ENCODE data around the gene ATRN. TPM values are rescaled to one million over a fixed set of nuclear protein-coding genes. Genes with fewer than 3 reads are reported as not detected.
A peak's percentile ranks its signal among the peaks of the same experiment; 100 is the strongest.

ATRN gene
- total and polyA plus RNA-seq, 2 donors (not counting 1 experiment from before 2014, with no cell fraction given) = 5.8 to 19.5 TPM

- Histone ChIP-seq H3K9me3 (ENCODE audit: control extremely low read depth in 1 of 3, control insufficient read depth in 2 of 3, insufficient read depth in 1 of 3, low read length in 2 of 3) (no peaks in the 10 kb centered on the region), H3K4me1 (ENCODE audit: control insufficient read depth in 2 of 2, insufficient read depth in 2 of 2, low read length in 2 of 2) (peaks cover 25 to 35% of the 10 kb centered on the region in 2 donors), H3K79me2 (ENCODE audit: control insufficient read depth, insufficient read depth, low read length) (peaks cover 36% of the 10 kb centered on the region), H3K4me3 (ENCODE audit: control extremely low read depth in 1 of 5, extremely low read depth in 1 of 5, insufficient read depth in 1 of 5, low read depth in 2 of 5, low read length in 4 of 5) (peak overlapping the region; percentile 35 to 88 (median 72)), H2AFZ (ENCODE audit: insufficient read depth, low read depth, low read length, poor library complexity, severe bottlenecking) (peak overlapping the region; percentile 95), H3K9ac (ENCODE audit: low read length) (peak overlapping the region; percentile 87), H3K27me3 (replicated peaks in 1 of 4; ENCODE audit: control extremely low read depth in 1 of 4, control insufficient read depth in 3 of 4, insufficient read depth in 4 of 4, low read length in 3 of 4) (peaks cover 0 to 5% (median under 1%) of the 10 kb centered on the region in 4 experiments), H3K27ac (ENCODE audit: low read length in 2 of 2) (peak overlapping the region; percentile 46 to 72), H4K20me1 (ENCODE audit: control insufficient read depth, insufficient read depth, low read length, poor library complexity, severe bottlenecking) (peaks cover 19% of the 10 kb centered on the region), H3K36me3 (replicated peaks in 1 of 2; ENCODE audit: control extremely low read depth in 1 of 2, control insufficient read depth in 1 of 2, extremely low read depth in 1 of 2, insufficient read depth in 2 of 2, low read length in 1 of 2) (no peaks in the 10 kb centered on the region), H3K4me2 (replicated peaks; ENCODE audit: low read depth, low read length, poor library complexity, severe bottlenecking) (peak overlapping the region; percentile 98)
- peak overlapping the region; percentile 90 for H3K4me3 Mint-ChIP-seq
- TF ChIP-seq CTCF (IDR thresholded peaks at IDR 0.05) (no peak), EZH2 (IDR thresholded peaks at IDR 0.05; ENCODE audit: borderline replicate concordance, insufficient read depth, low read depth, low read length, poor library complexity, severe bottlenecking) (no peak)
- WGBS (ENCODE audit: insufficient coverage) = 68% methylated on average over 11 of the region's 13 CpGs
- H3K9me3 Mint-ChIP-seq (ENCODE audit: insufficient read depth) = no peaks in the 10 kb centered on the region
- H3K4me1 Mint-ChIP-seq = peaks cover 36% of the 10 kb centered on the region
- peak overlapping the region; percentile 88 for H3K27ac Mint-ChIP-seq
- CTCF ChIA-PET = interaction anchor here (1.1 to 1.6 kb wide), 2 partner anchors 62 to 63 kb away, joined by 3 to 4 read pairs; partner anchors contain the start of gene DNAAF9
- ATAC-seq (ENCODE audit: low read depth) (no peak), DNase-seq (no peak)
- POLR2A ChIA-PET = interaction anchor here (2.2 kb wide), 1 partner anchor 61 kb away, joined by 8 read pairs; no protein-coding TSS in a partner anchor
- H3K27me3 Mint-ChIP-seq = peaks cover 10% of the 10 kb centered on the region
- intact Hi-C loops (cut with micrococcal nuclease) = loop anchor here (1.0 to 10.0 kb wide), 5 partner anchors 62 to 1657 kb away; partner anchors contain the start of genes CDS2, GNRH2, LZTS3 and MRPS26
Measured at GRCh38 chr20:3470208-3470626, 601 bp upstream of the ATRN start.

- intact Hi-C loops (cut with micrococcal nuclease) = loop anchor here (2.0 to 10.0 kb wide), 4 partner anchors 254 to 1656 kb away; partner anchors contain the start of genes CDS2, GNRH2, LZTS3 and MRPS26
- Mint-ChIP-seq H3K9me3 (ENCODE audit: insufficient read depth) (no peaks in the 10 kb centered on the region), H3K27ac (peak overlapping the region; percentile 82), H3K27me3 (no peaks in the 10 kb centered on the region), H3K4me1 (peaks cover 36% of the 10 kb centered on the region), H3K4me3 (peak overlapping the region; percentile 90)
- peak; percentile 26 for DNase-seq
- ChIA-PET CTCF (interaction anchor here (0.5 kb wide), 1 partner anchor 168 kb away, joined by 4 read pairs; no protein-coding TSS in a partner anchor), POLR2A (no interaction called here)
- H3K27me3 ChIP-seq (replicated peaks in 1 of 4; ENCODE audit: control extremely low read depth in 1 of 4, control insufficient read depth in 3 of 4, insufficient read depth in 4 of 4, low read length in 3 of 4) = peaks cover 0 to 2% (median 0%) of the 10 kb centered on the region in 4 experiments
- H3K79me2 ChIP-seq (ENCODE audit: control insufficient read depth, insufficient read depth, low read length) = peaks cover 41% of the 10 kb centered on the region
- H3K27ac ChIP-seq (ENCODE audit: low read length in 2 of 2) = peak overlapping the region in 1 of 2 donors; percentile 72
- no peak for ATAC-seq (ENCODE audit: low read depth)
- peaks cover 19% of the 10 kb centered on the region for H4K20me1 ChIP-seq (ENCODE audit: control insufficient read depth, insufficient read depth, low read length, poor library complexity, severe bottlenecking)
- no peaks in the 10 kb centered on the region for H3K9me3 ChIP-seq (ENCODE audit: control extremely low read depth in 1 of 3, control insufficient read depth in 2 of 3, insufficient read depth in 1 of 3, low read length in 2 of 3)
- peaks cover 25 to 35% of the 10 kb centered on the region in 2 donors for H3K4me1 ChIP-seq (ENCODE audit: control insufficient read depth in 2 of 2, insufficient read depth in 2 of 2, low read length in 2 of 2)
- peak overlapping the region; percentile 95 for H2AFZ ChIP-seq (ENCODE audit: insufficient read depth, low read depth, low read length, poor library complexity, severe bottlenecking)
- peak overlapping the region; percentile 49 to 88 (median 72) for H3K4me3 ChIP-seq (ENCODE audit: control extremely low read depth in 1 of 5, extremely low read depth in 1 of 5, insufficient read depth in 1 of 5, low read depth in 2 of 5, low read length in 4 of 5)
- under 1% methylated on average over 24 of the region's 30 CpGs for WGBS (ENCODE audit: insufficient coverage)
- peak overlapping the region; percentile 98 for H3K4me2 ChIP-seq (replicated peaks; ENCODE audit: low read depth, low read length, poor library complexity, severe bottlenecking)
- no peak for TF ChIP-seq CTCF (IDR thresholded peaks at IDR 0.05)
- TF ChIP-seq EZH2 (IDR thresholded peaks at IDR 0.05; ENCODE audit: borderline replicate concordance, insufficient read depth, low read depth, low read length, poor library complexity, severe bottlenecking) = no peak
- no peaks in the 10 kb centered on the region for H3K36me3 ChIP-seq (replicated peaks in 1 of 2; ENCODE audit: control extremely low read depth in 1 of 2, control insufficient read depth in 1 of 2, extremely low read depth in 1 of 2, insufficient read depth in 2 of 2, low read length in 1 of 2)
- peak overlapping the region; percentile 87 for H3K9ac ChIP-seq (ENCODE audit: low read length)
Measured at GRCh38 chr20:3471397-3472021, 691 bp downstream of the ATRN start.

Data from B cell (primary cell).